Endothelial cell of umbilical vein (primary cell): ENCODE measurements around the gene SSNA1.

ENCODE experiments used
- EZH2 ChIP-seq: IDR thresholded peaks from 2 replicates; pipeline ENCODE4 v1.6.1; 2012; ENCODE audit warnings: borderline replicate concordance, low read depth, mild to moderate bottlenecking, moderate library complexity, low read length, inconsistent platforms; ENCODE audit not compliant: severe bottlenecking
- POLR2A ChIP-seq: IDR thresholded peaks from 2 replicates; pipeline ENCODE4 v1.6.1; 2012; ENCODE audit warnings: low read depth, mild to moderate bottlenecking, control low read depth, low read length
- POLR2AphosphoS5 ChIP-seq: IDR thresholded peaks from 2 replicates; pipeline ENCODE4 v1.6.1; 2012; ENCODE audit warnings: low read depth, mild to moderate bottlenecking, control low read depth, low read length, moderate library complexity; ENCODE audit not compliant: insufficient read depth
- TF ChIP-seq, protein P1 (sequence below), 2 donors: IDR thresholded peaks; 1 replicate in 1 of 2; 2 replicates in 1 of 2; pipeline ENCODE4 v1.5.1; 2011; ENCODE audit warnings: low read length in 2 of 2, mild to moderate bottlenecking in 2 of 2, moderate library complexity in 2 of 2, control low read depth in 1 of 2, inconsistent platforms in 1 of 2, low read depth in 1 of 2; ENCODE audit not compliant: insufficient read depth in 1 of 2; ENCODE audit errors: extremely low read depth in 1 of 2
- TF ChIP-seq, protein P2 (sequence below): IDR thresholded peaks from 2 replicates; pipeline ENCODE4 v1.6.1; 2011; ENCODE audit not compliant: insufficient read depth, insufficient read length

DNA sequence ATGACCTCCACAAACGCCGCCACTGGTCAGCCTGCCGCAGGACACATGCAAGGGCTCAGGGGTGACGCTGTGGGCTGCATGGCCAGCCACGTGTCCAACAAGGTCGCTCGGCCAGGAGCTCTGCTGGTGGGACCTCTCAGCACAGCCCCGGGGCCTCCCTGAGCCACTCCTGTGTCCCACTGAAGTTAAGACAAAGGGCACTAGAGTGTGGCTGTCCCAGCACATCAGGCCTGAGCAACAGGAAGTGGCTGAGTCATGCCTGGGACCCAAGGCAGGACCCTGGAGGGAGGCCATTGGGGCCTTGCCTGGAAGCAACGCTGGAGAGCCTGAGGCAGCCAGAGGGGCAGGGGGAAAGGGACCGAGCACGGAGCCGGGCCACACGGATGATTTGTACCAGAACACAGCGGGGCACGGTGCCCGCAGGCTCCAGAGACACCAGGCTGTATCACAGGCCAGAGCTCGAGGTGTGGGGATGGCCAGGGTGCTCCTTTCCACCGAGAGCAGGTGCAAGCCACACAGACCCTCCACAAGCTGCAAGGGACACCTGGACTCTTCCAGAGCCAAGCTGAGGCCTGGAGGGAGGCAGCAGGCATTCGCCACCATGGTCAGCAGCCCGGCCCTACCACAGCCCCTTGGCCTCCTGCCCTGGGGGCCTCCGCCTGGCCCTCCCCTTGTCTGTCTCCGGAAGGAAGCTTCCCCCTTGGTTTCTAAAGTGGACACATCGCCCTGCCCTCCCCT is 10.1 kb upstream of the SSNA1 start:
- TF ChIP-seq, protein P1, sequence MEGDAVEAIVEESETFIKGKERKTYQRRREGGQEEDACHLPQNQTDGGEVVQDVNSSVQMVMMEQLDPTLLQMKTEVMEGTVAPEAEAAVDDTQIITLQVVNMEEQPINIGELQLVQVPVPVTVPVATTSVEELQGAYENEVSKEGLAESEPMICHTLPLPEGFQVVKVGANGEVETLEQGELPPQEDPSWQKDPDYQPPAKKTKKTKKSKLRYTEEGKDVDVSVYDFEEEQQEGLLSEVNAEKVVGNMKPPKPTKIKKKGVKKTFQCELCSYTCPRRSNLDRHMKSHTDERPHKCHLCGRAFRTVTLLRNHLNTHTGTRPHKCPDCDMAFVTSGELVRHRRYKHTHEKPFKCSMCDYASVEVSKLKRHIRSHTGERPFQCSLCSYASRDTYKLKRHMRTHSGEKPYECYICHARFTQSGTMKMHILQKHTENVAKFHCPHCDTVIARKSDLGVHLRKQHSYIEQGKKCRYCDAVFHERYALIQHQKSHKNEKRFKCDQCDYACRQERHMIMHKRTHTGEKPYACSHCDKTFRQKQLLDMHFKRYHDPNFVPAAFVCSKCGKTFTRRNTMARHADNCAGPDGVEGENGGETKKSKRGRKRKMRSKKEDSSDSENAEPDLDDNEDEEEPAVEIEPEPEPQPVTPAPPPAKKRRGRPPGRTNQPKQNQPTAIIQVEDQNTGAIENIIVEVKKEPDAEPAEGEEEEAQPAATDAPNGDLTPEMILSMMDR (IDR thresholded peaks at IDR 0.05; ENCODE audit: extremely low read depth in 1 of 2, insufficient read depth in 1 of 2, low read depth in 1 of 2, low read length in 2 of 2) = no peak
- TF ChIP-seq EZH2 (no peak), POLR2AphosphoS5 (no peak), POLR2A (no peak)
- TF ChIP-seq, protein P2, sequence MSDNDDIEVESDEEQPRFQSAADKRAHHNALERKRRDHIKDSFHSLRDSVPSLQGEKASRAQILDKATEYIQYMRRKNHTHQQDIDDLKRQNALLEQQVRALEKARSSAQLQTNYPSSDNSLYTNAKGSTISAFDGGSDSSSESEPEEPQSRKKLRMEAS = no peak
